Right lobe of liver (tissue), 6 donors: Measurements from ENCODE around the gene CROCC2. TPM values are rescaled to one million over a fixed set of nuclear protein-coding genes. Genes with fewer than 3 reads are reported as not detected.
A peak's percentile ranks its signal among the peaks of the same experiment; 100 is the strongest.

Source experiments
- ATAC-seq, 4 donors: fragments of 200-7000 bp; cut with Tn5 transposase; one replicate each; pipeline ENCODE4 v1.9.1; 2020; ENCODE audit warnings: mild to moderate bottlenecking in 4 of 4, moderate library complexity in 4 of 4
- DNase-seq, 3 donors: peaks; one replicate each; pipeline ENCODE4 v3.0.0-alpha.2; 2020
- H3K27ac ChIP-seq, 3 donors: fragments of 200-600 bp; one replicate each; pipeline ENCODE4 v1.8.0; 2022
- H3K27me3 ChIP-seq, 2 donors: fragments of 200-600 bp; one replicate each; pipeline ENCODE4 v1.8.0; 2022
- H3K36me3 ChIP-seq, 4 donors: fragments of 200-600 bp; sonication (generic) in 1 of 4; one replicate each; pipeline versions ENCODE4 v1.5.1 to v1.8.0; 2017 to 2022; ENCODE audit warnings: control low read depth in 1 of 4
- H3K4me1 ChIP-seq, 4 donors: fragments of 200-600 bp; sonication (generic) in 1 of 4; one replicate each; pipeline versions ENCODE4 v1.5.1 to v1.8.0; 2017 to 2022; ENCODE audit warnings: control low read depth in 1 of 4
- H3K4me3 ChIP-seq, 3 donors: fragments of 200-600 bp; one replicate each; pipeline ENCODE4 v1.8.0; 2022
- H3K9me3 ChIP-seq, 4 donors: fragments of 200-600 bp; sonication (generic) in 1 of 4; one replicate each; pipeline versions ENCODE4 v1.5.1 to v1.8.0; 2017 to 2022; ENCODE audit warnings: control low read depth in 1 of 4
- CTCF ChIP-seq, 4 donors: fragments of 200-600 bp in 3 of 4; fragments of 450-650 bp in 1 of 4; IDR thresholded peaks; one replicate each; pipeline versions ENCODE4 v1.5.1 to v1.8.0; 2016 to 2022; ENCODE audit warnings: antibody characterized with exemption in 4 of 4, mild to moderate bottlenecking in 2 of 4
- POLR2A ChIP-seq: fragments of 450-650 bp; IDR thresholded peaks from one replicate; pipeline ENCODE4 v1.6.1; 2017; ENCODE audit warnings: antibody characterized with exemption, mild to moderate bottlenecking
- WGBS: methylation state at CpG from one replicate; pipeline ENCODE4 v1.1.6; 2018; ENCODE audit warnings: low coverage, low lambda C conversion rate; ENCODE audit not compliant: insufficient coverage; ENCODE audit errors: missing lambda C conversion rate; 5-methylcytosine and 5-hydroxymethylcytosine counted together
- intact Hi-C, 2 donors: fragments of 100-400 bp; cut with DNase I; formaldehyde crosslinking; loops; one replicate each; pipeline versions ENCODE4 v1.11.2 to v1.14.1; 2022
- total RNA-seq, 6 experiments: library from RNA; depleted of rRNA in 2 of 6; stranded (reverse); fragments of >200 nt in 2 of 6; fragmentation: NEBNext Ultra II Directional in 3 of 6; extraction: Animal tissue kit (Norgen Biotek cat#: 25700) in 3 of 6; gene quantifications; one replicate each; pipeline versions ENCODE4 v1.1.0 to v1.2.4, GENCODE V29; 2016 to 2023
- donor health status: DM: no; HTN: yes; CAD: no.
- donor health status: DM: no; HTN: no; CAD: no.
- donor health status: DM: no; HTN: no; CAD: no.
- donor health status: DM: no; HTN: yes; CAD: no.
- donor health status: DM: no; HTN: yes; CAD: no.

The CROCC2 gene
- total RNA-seq, 6 experiments from 2014 or later, result 0.06 to 0.15 (median 0.12) TPM; not detected in 1

GRCh38 chr2:240861547-240861946, 44.6 kb upstream of the CROCC2 start:
- WGBS, result 78% methylated on average over 2 of the region's 2 CpGs
- intact Hi-C loops, result no loop called here
- peaks cover 0 to 67% (median 29%) of the 10 kb centered on the region in 4 donors for H3K4me1 ChIP-seq
- H3K36me3 ChIP-seq, result no peaks in the 10 kb centered on the region
- no peak overlapping the region for H3K4me3 ChIP-seq
- no peak for ATAC-seq
- no peaks in the 10 kb centered on the region for H3K27me3 ChIP-seq
- H3K27ac ChIP-seq, result peak overlapping the region in 1 of 3 donors; percentile 13
- H3K9me3 ChIP-seq, result no peaks in the 10 kb centered on the region
- no peak for DNase-seq
- no peak for TF ChIP-seq POLR2A

GRCh38 chr2:240864475-240864874, 41.7 kb upstream of the CROCC2 start:
- Histone ChIP-seq H3K9me3 (no peaks in the 10 kb centered on the region), H3K27ac (peak overlapping the region in 1 of 3 donors; percentile 65), H3K4me1 (peaks cover 0 to 58% (median 25%) of the 10 kb centered on the region in 4 donors), H3K27me3 (no peaks in the 10 kb centered on the region), H3K4me3 (no peak overlapping the region), H3K36me3 (peaks cover 0 to 2% (median 0%) of the 10 kb centered on the region in 4 donors)
- TF ChIP-seq POLR2A, result no peak
- no peak for TF ChIP-seq CTCF (IDR thresholded peaks at IDR 0.05)
- intact Hi-C loops, result no loop called here
- ATAC-seq (peak; percentile 57 to 69 (median 63)), DNase-seq (peak in 2 of 3 donors; percentile 70 to 79)
- 22% methylated on average over 3 of the region's 3 CpGs for WGBS

- Histone ChIP-seq H3K4me3 (no peak overlapping the region), H3K9me3 (no peaks in the 10 kb centered on the region), H3K27me3 (no peaks in the 10 kb centered on the region), H3K27ac (peak overlapping the region in 1 of 3 donors; percentile 65), H3K36me3 (peaks cover 0 to 11% (median 0%) of the 10 kb centered on the region in 4 donors), H3K4me1 (peaks cover 0 to 58% (median 25%) of the 10 kb centered on the region in 4 donors)
- ATAC-seq, result no peak
- intact Hi-C loops, result no loop called here
- no peak for DNase-seq
- TF ChIP-seq POLR2A, result no peak
- TF ChIP-seq CTCF (IDR thresholded peaks at IDR 0.05), result no peak
- 70% methylated on average over 5 of the region's 5 CpGs for WGBS
Measured at GRCh38 chr2:240865391-240865790, 40.7 kb upstream of the CROCC2 start.

- intact Hi-C loops, result no loop called here
- no peaks in the 10 kb centered on the region for H3K9me3 ChIP-seq
- peaks cover 0 to 39% (median 7%) of the 10 kb centered on the region in 4 donors for H3K36me3 ChIP-seq
- peak within 1 kb of the TSS; percentile 57 to 93 (median 92) for H3K4me3 ChIP-seq
- WGBS, result 27% methylated on average over 11 of the region's 21 CpGs
- TF ChIP-seq POLR2A (peak; percentile 87), CTCF (IDR thresholded peaks at IDR 0.05) (no peak)
- ATAC-seq, result peak; percentile 58 to 76 (median 72)
- DNase-seq, result peak; percentile 84 to 96 (median 94)
- H3K27ac ChIP-seq, result peak within 1 kb of the TSS; percentile 59 to 96 (median 70)
- H3K27me3 ChIP-seq, result no peaks in the 10 kb centered on the region
- peaks cover 0 to 46% (median 21%) of the 10 kb centered on the region in 4 donors for H3K4me1 ChIP-seq
Measured at GRCh38 chr2:240868286-240869108, 37.6 kb upstream of the CROCC2 start, which contains the start of gene AGXT. AGXT (plus strand) TSS chr2:240868824; CDS start chr2:240868866, 42 bp downstream.
